GM18499 (cell line): ENCODE data around the gene USP46.

Experiments used
- ATAC-seq: cut with Tn5 transposase; IDR thresholded peaks from one replicate; pipeline ENCODE4 v1.9.1; 2021; ENCODE audit warnings: moderate number of reproducible peaks; ENCODE audit not compliant: insufficient read depth, unreplicated experiment

Gene USP46

DNA sequence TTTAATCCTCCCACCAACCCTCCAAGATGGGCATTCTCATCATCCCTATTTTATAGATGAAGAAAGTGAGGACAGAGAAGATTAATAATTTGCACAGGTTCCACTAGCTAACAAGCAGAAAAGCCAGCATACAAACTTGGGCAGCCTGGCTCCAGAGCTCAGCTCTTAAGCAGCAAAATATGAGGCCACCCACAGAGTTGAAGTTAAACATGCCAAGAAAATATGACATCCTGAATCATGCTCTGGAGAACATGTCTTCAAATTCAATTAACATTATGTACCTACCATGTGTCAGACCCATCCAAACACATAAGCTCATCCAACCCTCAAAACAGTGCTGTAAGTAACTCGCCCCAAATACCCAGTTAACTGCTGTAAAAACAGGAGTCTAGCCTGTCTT, 33.9 kb downstream of the USP46 start:
- no peak for ATAC-seq

GRCh38 chr4:52622564-52622963, 36.5 kb downstream of the USP46 start:
- no peak for ATAC-seq

DNA sequence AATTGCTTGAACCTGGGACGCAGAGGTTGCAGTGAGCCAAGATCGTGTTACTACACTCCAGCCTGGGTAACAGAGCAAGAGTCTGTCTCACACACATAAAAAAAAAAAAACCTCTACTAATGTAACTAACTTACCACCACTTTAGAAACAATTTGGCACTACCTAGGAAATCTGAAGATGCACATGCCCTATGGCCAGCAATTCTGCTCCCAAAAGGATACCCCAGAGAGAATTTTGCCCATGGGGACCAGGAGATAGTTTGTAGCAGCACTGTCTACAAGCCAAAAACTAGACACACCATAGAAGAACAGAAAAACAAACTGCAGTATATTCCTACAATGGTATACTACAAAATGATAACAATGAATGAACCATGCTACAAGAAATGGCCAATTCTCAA, 37.5 kb downstream of the USP46 start:
- no peak for ATAC-seq

DNA sequence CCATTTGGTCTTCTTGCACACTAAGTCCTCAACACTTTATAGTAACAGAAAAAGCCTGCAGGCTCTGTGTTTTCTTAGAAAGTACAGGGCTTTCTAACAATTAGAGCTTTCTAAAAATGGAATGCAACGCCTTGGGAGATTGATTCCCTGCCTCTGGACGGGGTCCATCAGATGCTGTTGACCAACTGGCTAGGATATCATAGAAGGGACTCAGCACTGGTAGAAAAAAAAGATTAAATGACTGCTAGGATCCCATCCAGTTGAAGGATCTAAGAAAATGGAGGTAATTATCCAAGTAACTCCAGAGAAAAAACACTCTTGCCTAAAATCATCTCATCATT, 39.5 kb downstream of the USP46 start:
- no peak for ATAC-seq

- ATAC-seq = no peak
Measured at GRCh38 chr4:52618795-52619590, 40.1 kb downstream of the USP46 start.

DNA sequence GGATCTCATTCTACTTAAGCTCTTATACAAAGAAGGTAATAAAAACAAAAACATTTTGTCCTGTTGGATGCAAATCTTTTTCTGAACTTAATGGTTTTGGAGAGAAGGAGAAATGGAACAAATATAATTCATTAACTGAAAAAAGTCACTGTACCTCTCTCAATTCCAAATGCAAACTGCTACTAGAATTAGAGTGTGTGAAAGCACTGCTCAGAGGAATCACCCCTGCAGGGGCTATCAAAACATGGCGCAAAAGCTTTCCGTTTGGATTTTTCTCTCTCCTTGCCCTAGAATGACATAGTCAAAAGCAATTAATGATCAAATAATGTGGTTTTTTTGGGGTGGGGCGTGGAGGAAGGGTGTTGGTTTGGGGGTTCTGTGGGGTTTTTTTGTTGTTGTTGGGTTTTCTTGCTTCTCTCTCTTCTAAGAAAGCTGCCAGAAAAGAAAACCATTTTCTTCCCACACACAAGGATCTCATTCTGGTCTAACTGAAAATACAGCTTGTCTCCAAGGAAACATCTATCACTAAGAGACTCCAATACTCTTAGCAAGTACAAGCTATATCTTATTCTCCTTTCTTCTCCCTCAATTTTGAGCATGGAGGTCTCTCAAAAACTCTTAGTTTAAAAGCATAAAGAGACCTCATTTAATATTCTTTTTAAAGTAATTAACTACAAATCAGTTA, 41.6 kb downstream of the USP46 start:
- ATAC-seq = no peak

GRCh38 chr4:52614241-52614640, 44.9 kb downstream of the USP46 start:
- ATAC-seq = no peak

GRCh38 chr4:52612341-52612740, 46.8 kb downstream of the USP46 start:
- ATAC-seq = no peak

- no peak for ATAC-seq
Measured at GRCh38 chr4:52611030-52611555, 48.0 kb downstream of the USP46 start.

- ATAC-seq = no peak
Measured at GRCh38 chr4:52606726-52607125, 52.4 kb downstream of the USP46 start.

- ATAC-seq = no peak
Measured at GRCh38 chr4:52606040-52606439, 53.1 kb downstream of the USP46 start.

GRCh38 chr4:52604215-52604614, 54.9 kb downstream of the USP46 start:
- no peak for ATAC-seq

GRCh38 chr4:52600275-52600674, 58.8 kb downstream of the USP46 start:
- no peak for ATAC-seq

DNA sequence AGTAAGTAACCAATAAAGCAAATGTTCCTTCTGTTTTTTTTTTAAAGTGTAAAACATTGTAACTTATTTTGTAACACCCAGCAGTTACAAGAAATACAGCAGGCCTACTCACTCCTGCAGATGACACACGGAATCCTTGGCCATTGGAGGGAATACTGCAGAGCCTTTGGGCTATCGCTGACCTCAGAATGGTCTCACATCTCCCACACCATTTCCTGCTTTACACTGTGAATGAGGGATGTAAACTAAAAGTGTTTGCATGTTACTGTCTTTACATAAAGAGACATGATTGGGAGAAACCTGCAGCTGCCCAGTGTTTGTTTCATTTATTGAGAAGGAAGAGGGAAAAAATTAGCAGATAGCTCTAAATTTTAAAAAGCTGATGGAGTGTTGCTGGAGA, 64.1 kb downstream of the USP46 start:
- ATAC-seq = no peak

GRCh38 chr4:52592287-52592686, 66.8 kb downstream of the USP46 start:
- no peak for ATAC-seq

DNA sequence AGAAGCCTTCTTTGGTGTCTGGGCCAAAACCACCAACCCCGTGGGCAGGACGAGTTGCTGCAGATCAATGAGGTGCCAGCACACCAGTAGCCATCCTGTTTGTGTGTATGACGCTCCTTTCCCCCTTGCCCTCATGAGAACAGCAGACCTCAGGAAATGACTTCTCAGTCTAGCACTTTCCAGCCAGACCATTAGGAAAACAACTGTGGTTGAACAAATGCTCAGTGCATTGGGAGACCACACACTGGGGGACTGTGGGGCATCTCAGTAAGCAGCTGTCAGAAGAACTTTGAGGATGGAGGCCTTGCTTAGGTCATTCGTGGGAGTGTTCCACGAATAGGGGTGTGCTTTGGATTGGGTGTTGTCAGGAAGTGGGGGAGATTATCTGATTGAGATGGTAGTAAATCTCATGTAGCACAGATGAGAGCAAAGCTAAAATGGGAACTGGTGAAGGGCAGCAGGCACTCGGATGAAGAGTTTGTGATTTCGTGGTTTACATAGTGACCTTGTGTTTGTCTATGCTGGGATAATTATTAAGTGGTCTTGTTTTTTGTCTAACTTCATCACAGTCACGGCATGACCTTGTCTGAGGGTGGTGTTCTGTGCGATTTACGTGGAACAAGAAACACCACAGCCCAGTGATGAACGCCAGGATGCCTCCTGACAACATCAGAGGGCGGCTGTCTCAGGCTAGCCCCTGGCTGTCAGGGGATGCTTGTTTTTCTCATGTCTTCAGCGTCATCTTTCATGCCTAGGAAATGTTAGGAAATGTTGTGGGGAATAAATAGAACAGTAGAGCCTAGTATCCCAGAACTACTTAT, 70.1 kb downstream of the USP46 start:
- ATAC-seq = no peak

GRCh38 chr4:52588097-52588496, 71.0 kb downstream of the USP46 start:
- ATAC-seq = no peak

GRCh38 chr4:52586069-52586468, 73.0 kb downstream of the USP46 start:
- no peak for ATAC-seq

GRCh38 chr4:52585379-52585778, 73.7 kb downstream of the USP46 start:
- ATAC-seq = no peak

- no peak for ATAC-seq
Measured at GRCh38 chr4:52579602-52580272, 79.4 kb downstream of the USP46 start.
